Measurements from ENCODE around the gene CHRNE. TPM values are rescaled to one million over a fixed set of nuclear protein-coding genes. Genes with fewer than 3 reads are reported as not detected.

Gene CHRNE
- total RNA-seq = 1 to 10 TPM in 1 of 3 donors, under 1 TPM in 1, not detected in 1; 0.24 to 1.3 TPM
- long read RNA-seq, donor 1, partial matches to known transcripts = 1 of 6 reads
- long read RNA-seq, donor 1, other reads (novel, unspliced or antisense) = 5 of 6 reads
- long read RNA-seq, donor 2 = 0 reads

DNA sequence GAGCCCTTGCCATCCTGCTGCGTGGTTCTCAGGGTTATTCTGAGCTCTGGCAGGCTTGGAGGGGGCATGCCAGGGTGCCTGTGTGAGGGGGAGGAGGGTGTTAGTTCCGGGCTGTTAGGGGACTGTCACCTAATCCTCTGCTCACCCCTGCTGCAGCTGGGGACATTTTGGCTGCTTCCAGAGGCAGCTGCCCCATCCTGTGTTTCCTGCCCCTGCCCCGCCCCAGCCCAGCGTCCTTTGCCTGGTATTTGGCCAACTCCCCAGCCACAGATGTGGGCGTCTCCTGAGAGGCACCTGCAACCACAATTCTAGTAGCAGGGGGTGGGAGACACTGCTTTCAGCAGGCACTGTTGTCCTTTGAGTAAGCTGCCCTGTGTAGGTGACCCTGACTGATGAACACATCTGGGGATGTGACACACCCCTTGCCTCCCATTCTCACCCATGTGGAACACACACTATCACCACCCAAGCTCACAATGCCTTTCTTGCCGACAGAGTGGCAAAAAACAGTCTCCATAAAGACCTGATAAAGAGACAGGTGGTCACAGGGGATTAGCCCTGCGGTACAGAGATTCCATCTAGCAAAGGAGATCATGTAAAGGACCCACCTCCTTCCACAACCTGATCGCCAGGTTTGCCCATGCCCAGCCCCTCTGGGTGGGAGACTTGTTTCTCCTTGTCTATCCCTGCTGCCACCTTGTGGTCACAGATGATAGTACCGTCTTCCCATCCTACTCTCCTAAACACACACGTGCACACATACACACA lies at the start of gene CHRNE:
TSS of gene CHRNE (minus strand) at position 48 of the 768 bp plus-strand sequence. CDS start at position 13, 35 bp downstream.
- H3K4me1 ChIP-seq (ENCODE audit: low read depth) = peaks cover 40% of the 10 kb centered on the region
- TF ChIP-seq, protein P1, sequence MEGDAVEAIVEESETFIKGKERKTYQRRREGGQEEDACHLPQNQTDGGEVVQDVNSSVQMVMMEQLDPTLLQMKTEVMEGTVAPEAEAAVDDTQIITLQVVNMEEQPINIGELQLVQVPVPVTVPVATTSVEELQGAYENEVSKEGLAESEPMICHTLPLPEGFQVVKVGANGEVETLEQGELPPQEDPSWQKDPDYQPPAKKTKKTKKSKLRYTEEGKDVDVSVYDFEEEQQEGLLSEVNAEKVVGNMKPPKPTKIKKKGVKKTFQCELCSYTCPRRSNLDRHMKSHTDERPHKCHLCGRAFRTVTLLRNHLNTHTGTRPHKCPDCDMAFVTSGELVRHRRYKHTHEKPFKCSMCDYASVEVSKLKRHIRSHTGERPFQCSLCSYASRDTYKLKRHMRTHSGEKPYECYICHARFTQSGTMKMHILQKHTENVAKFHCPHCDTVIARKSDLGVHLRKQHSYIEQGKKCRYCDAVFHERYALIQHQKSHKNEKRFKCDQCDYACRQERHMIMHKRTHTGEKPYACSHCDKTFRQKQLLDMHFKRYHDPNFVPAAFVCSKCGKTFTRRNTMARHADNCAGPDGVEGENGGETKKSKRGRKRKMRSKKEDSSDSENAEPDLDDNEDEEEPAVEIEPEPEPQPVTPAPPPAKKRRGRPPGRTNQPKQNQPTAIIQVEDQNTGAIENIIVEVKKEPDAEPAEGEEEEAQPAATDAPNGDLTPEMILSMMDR (IDR thresholded peaks at IDR 0.05) = peak; percentile 63
- intact Hi-C loops (cut with DNase I, micrococcal nuclease) = no loop called here
- no peaks in the 10 kb centered on the region for H3K36me3 ChIP-seq (ENCODE audit: low read depth)
- ATAC-seq (peak; percentile 68), DNase-seq (peak; percentile 74 to 95 (median 79))
- no peaks in the 10 kb centered on the region for H3K9me3 ChIP-seq
- no peak within 1 kb of the TSS for H3K4me3 ChIP-seq

DNA sequence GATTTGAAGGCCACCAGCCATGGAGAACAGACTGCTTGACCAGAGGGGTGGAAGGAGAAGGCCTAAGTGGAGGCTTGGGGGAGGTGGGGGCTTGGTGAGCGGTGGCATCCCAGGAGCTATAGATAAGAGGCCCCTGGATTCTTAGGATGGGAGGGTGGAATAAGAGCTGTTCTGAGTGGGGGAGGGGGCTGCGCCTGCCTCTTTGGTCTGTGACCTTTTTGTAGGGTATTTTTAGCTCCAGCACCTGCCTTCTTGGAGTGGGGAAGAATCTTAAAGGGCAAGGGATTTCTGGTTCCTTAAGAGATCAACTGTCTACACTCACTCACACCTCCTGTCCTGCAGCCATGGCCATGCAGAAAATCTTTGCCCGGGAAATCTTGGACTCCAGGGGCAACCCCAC lies 48.6 kb upstream of the CHRNE start:
- ATAC-seq (no peak), DNase-seq (no peak)
- peaks cover 18% of the 10 kb centered on the region for H3K4me1 ChIP-seq (ENCODE audit: low read depth)
- intact Hi-C loops (cut with DNase I, micrococcal nuclease) = no loop called here
- H3K9me3 ChIP-seq = no peaks in the 10 kb centered on the region
- no peaks in the 10 kb centered on the region for H3K36me3 ChIP-seq (ENCODE audit: low read depth)
- TF ChIP-seq, protein P1 (IDR thresholded peaks at IDR 0.05) = no peak
- H3K4me3 ChIP-seq = no peak overlapping the region

DNA sequence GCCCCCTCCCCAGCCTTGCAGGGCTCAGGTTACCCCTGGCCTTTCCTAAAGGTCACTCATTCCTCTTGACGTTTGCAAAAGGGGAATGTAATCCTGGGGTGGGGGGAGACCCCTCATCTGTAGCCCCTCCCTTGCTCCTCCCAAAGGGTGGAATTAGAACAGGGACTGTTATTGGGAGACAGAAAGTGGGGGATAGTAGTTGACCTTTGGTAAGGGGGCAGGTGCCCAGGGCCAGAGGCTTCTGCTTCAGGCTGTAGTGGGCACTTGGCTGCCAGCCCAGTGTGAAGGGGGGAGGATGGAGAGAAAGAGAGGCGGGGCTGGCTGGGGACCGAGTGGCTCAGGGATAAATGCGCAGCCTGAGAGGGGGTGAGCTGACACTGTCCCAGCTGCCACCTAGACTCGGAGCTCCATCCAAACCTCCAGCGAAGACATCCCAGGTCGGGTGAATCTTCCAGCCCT lies 47.9 kb upstream of the CHRNE start, which contains the start of gene ENO3:
TSS of gene ENO3 (plus strand) at position 374 of the 459 bp plus-strand sequence. CDS start 711 bp downstream, outside the sequence.
- TF ChIP-seq, protein P1 (IDR thresholded peaks at IDR 0.05) = no peak
- Histone ChIP-seq H3K36me3 (ENCODE audit: low read depth) (no peaks in the 10 kb centered on the region), H3K9me3 (no peaks in the 10 kb centered on the region), H3K4me3 (peak within 1 kb of the TSS; percentile 22), H3K4me1 (ENCODE audit: low read depth) (peaks cover 24% of the 10 kb centered on the region)
- intact Hi-C loops (cut with DNase I, micrococcal nuclease) = no loop called here
- DNase-seq (peak; percentile 44 to 73 (median 65)), ATAC-seq (no peak)

DNA sequence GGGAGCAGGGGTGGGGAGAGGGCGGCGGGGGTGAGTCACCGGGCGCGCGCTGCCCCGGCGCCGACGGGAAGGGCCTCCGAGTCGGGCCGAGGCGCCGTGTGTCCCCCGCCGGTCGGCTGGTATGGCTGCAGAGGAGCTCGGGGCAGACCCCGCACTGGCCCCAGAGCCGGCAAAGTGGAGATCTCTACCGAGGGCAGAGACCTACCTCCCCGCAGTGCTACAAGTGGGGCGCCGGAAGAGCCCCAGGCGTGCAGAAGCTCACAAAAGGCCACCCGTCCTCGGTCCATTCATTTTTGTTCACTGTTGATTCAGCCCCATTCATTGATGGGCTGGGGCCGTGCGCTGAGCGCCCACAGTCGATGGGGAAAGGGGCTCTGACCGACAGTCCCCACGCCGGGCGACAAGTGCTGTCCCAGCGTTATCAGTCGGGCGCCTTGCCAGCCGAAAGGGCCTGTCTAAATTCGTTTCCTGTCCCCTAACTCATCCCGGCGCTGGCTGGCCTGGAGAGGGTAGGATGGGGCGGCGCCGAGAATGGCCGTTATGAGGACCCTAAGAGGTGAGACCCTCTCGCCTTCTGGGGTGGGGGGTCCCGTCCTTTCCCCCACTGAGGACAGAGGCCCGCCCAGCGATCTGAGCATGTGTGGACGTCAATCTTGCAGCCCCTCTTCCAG lies 47.3 kb upstream of the CHRNE start:
- Histone ChIP-seq H3K9me3 (no peaks in the 10 kb centered on the region), H3K4me3 (peak overlapping the region; percentile 22), H3K36me3 (ENCODE audit: low read depth) (no peaks in the 10 kb centered on the region), H3K4me1 (ENCODE audit: low read depth) (peaks cover 29% of the 10 kb centered on the region)
- ATAC-seq = peak; percentile 2
- peak; percentile 79 to 89 (median 86) for DNase-seq
- intact Hi-C loops (cut with DNase I, micrococcal nuclease) = no loop called here
- TF ChIP-seq, protein P1 (IDR thresholded peaks at IDR 0.05) = no peak

DNA sequence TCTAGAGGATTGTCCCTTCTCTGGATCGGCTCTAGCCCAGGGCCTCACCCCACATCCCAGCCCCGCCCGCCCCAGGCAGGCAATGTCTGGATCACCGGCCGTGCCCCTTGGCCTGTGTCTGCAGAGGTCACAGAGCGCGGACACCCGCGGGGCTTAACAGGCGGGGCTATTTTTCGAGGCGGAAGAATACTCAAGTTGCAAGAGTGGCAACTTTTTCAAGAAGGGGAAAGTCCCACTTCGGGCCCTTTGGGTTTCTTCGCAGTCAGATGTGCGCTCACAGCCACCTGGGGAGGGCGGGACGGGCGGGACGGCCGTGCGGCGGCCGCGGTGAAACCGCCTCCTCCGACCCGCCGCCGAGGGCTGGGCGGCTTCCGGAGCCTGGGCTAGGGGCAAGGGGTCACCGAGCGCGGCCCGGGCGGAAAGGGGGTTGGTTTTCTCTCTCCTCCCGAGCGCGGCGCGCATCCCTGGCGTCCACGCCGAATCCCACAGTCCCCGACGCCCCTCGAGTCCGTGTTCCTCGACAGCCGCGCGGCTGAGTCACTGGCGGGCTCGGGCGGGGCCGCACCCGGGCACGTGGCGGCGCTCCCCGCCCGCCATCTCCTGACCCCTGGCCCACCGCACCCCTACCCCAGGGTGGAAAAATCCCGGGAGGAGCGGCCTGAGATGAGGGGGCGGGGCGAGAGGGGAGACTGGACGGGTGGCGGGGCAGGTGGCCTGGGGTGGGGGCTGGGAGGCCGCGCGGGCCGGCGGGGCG lies 46.6 kb upstream of the CHRNE start:
- TF ChIP-seq, protein P1 (IDR thresholded peaks at IDR 0.05) = no peak
- H3K4me3 ChIP-seq = peak overlapping the region; percentile 98
- H3K36me3 ChIP-seq (ENCODE audit: low read depth) = no peaks in the 10 kb centered on the region
- ATAC-seq (peak; percentile 54), DNase-seq (peak; percentile 88 to 94 (median 91))
- no peaks in the 10 kb centered on the region for H3K9me3 ChIP-seq
- intact Hi-C loops (cut with DNase I, micrococcal nuclease) = no loop called here
- peaks cover 33% of the 10 kb centered on the region for H3K4me1 ChIP-seq (ENCODE audit: low read depth)

Data from mucosa of descending colon (tissue), 3 donors.